Adipocyte (in vitro differentiated cells): ENCODE data around the gene MAJIN.

Experiments used
- DNase-seq: peaks from one replicate; pipeline ENCODE4 v3.0.0-alpha.2; 2015; ENCODE audit warnings: low read depth
- H3K27me3 ChIP-seq: replicated peaks from 2 replicates; pipeline ENCODE4 v1.7.0; 2013; ENCODE audit warnings: mild to moderate bottlenecking, low read length, moderate library complexity; ENCODE audit not compliant: control insufficient read depth, insufficient read depth
- H3K36me3 ChIP-seq: 2 replicates; pipeline ENCODE4 v1.7.0; 2013; ENCODE audit warnings: low read length, mild to moderate bottlenecking, moderate library complexity; ENCODE audit not compliant: control insufficient read depth, insufficient read depth, severe bottlenecking
- H3K4me1 ChIP-seq: 2 replicates; pipeline ENCODE4 v1.7.0; 2013; ENCODE audit warnings: mild to moderate bottlenecking, low read length, moderate library complexity; ENCODE audit not compliant: control insufficient read depth, insufficient read depth
- H3K4me3 ChIP-seq: 2 replicates; pipeline ENCODE4 v1.7.0; 2013; ENCODE audit warnings: mild to moderate bottlenecking, low read length, moderate library complexity
- H3K9ac ChIP-seq: 2 replicates; pipeline ENCODE4 v1.7.0; 2013; ENCODE audit warnings: mild to moderate bottlenecking, low read length, moderate library complexity
- H3K9me3 ChIP-seq: 2 replicates; pipeline ENCODE4 v1.7.0; 2013; ENCODE audit warnings: mild to moderate bottlenecking, low read length, moderate library complexity; ENCODE audit not compliant: control insufficient read depth

The MAJIN gene

DNA sequence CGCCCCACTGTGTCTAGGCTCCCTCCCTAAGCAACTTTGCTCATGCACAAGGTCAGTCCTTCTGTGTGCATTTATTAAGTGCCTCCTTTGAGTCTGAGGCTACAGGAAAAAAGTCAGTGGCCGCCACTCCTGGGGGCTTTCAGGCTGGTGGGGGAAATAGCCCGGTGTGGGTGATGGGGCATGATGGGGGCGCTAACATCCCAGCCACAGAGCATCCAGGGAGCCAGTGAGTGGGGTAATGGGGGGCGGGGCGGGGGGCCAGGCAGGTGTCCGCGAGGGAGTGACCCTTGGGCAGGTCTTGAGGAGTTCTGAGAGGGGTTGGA is 83.5 kb downstream of the MAJIN start:
- DNase-seq, result no peak
- H3K4me3 ChIP-seq, result no peak overlapping the region

More for the DNA sequence above, 83.5 kb downstream of the MAJIN start:
- Histone ChIP-seq H3K9ac (peak overlapping the region; percentile 50), H3K36me3 (no peaks in the 10 kb centered on the region), H3K27me3 (no peaks in the 10 kb centered on the region), H3K4me1 (peaks cover 17% of the 10 kb centered on the region), H3K9me3 (no peaks in the 10 kb centered on the region)
